Stimulated activated memory B cell treated with anti-CD40 and anti-IgM and Interleukin-4, amounts not matched to agents 10 μg/mL and 1 μg/mL and 100 μg/mL, for 72 hours (primary cell): Measurements from ENCODE around the gene PACRG.

Experiments
- ATAC-seq: fragments of 150-1000 bp; cut with Tn5 transposase; 2 replicates; pipeline ENCODE4 v1.10.0; 2021
- H3K27ac Mint-ChIP-seq: one replicate; pipeline ENCODE4 v1.8.0; 2022; ENCODE audit warnings: mild to moderate bottlenecking, mixed read lengths
- H3K27me3 Mint-ChIP-seq: one replicate; pipeline ENCODE4 v1.8.0; 2022; ENCODE audit warnings: mixed read lengths
- H3K36me3 Mint-ChIP-seq: one replicate; pipeline ENCODE4 v1.8.0; 2022; ENCODE audit warnings: mixed read lengths
- H3K4me1 Mint-ChIP-seq: one replicate; pipeline ENCODE4 v1.8.0; 2022; ENCODE audit warnings: mixed read lengths
- H3K4me3 Mint-ChIP-seq: one replicate; pipeline ENCODE4 v1.8.0; 2022; ENCODE audit warnings: mild to moderate bottlenecking, moderate library complexity, mixed read lengths
- H3K9me3 Mint-ChIP-seq: one replicate; pipeline ENCODE4 v1.8.0; 2022; ENCODE audit warnings: mixed read lengths

PACRG gene

GRCh38 chr6:163094881-163095280, 367.1 kb downstream of the PACRG start:
- no peak overlapping the region for H3K4me3 Mint-ChIP-seq
- H3K9me3 Mint-ChIP-seq = no peaks in the 10 kb centered on the region
- H3K27ac Mint-ChIP-seq = no peak overlapping the region
- H3K27me3 Mint-ChIP-seq = no peaks in the 10 kb centered on the region
- no peaks in the 10 kb centered on the region for H3K36me3 Mint-ChIP-seq
- ATAC-seq = no peak
- no peaks in the 10 kb centered on the region for H3K4me1 Mint-ChIP-seq

- no peaks in the 10 kb centered on the region for H3K9me3 Mint-ChIP-seq
- H3K27ac Mint-ChIP-seq = no peak overlapping the region
- no peaks in the 10 kb centered on the region for H3K27me3 Mint-ChIP-seq
- H3K4me3 Mint-ChIP-seq = no peak overlapping the region
- no peaks in the 10 kb centered on the region for H3K36me3 Mint-ChIP-seq
- no peaks in the 10 kb centered on the region for H3K4me1 Mint-ChIP-seq
- no peak for ATAC-seq
Observed at GRCh38 chr6:163095401-163095800, 367.6 kb downstream of the PACRG start.

GRCh38 chr6:163098827-163099479, 371.2 kb downstream of the PACRG start:
- Mint-ChIP-seq H3K4me3 (no peak overlapping the region), H3K27me3 (no peaks in the 10 kb centered on the region), H3K27ac (no peak overlapping the region), H3K9me3 (no peaks in the 10 kb centered on the region), H3K4me1 (no peaks in the 10 kb centered on the region), H3K36me3 (no peaks in the 10 kb centered on the region)
- no peak for ATAC-seq

DNA sequence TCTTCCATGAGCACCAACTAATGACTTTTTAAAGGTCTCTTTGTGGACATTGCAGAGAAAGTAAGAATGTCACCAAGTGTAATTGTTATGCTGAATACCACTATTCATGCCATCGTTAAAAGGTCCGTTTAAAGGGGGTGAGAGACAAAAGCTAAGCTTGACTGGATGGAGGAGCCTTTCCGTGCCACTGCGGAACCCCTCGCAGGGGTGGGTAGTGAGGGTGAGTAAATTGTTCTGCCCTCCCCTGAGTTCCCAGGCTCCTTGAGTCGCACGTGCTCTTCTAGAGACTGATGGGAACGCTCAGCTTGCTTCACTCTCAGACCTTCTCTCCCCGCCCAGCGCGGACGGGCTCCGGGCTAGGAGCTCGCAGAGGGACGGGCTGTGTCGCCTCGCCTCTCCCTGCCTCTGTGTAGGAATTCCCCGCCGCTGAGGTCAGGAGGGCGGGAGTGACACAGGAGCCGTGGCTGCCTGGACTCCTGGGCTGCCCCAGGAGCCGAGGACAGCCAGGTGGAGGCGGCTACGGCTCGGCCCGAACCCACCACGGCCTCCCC, 371.9 kb downstream of the PACRG start:
- Mint-ChIP-seq H3K36me3 (no peaks in the 10 kb centered on the region), H3K9me3 (no peaks in the 10 kb centered on the region), H3K4me3 (no peak overlapping the region), H3K4me1 (no peaks in the 10 kb centered on the region), H3K27ac (no peak overlapping the region), H3K27me3 (no peaks in the 10 kb centered on the region)
- ATAC-seq = no peak

DNA sequence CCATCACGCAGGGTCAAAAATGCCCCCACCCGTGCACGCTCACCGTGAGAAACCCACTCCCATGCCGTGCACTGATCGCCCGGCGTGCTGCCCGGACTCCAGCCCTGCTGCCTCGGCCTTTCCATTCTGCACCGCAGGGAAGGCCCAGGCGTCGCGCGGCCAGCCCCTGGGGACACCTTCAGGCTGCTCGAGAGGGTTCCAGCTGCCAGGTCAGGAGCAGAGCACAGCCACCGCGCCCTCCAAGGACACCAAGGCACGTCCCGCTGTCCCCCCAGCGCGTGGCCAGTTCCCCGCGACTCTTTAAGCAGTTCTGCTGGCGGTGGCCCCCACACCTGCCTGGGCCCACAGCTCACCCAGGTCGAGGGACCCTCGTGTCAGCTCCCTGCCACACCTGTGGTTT, 372.5 kb downstream of the PACRG start:
- ATAC-seq = no peak
- Mint-ChIP-seq H3K4me3 (no peak overlapping the region), H3K9me3 (no peaks in the 10 kb centered on the region), H3K27ac (no peak overlapping the region), H3K36me3 (no peaks in the 10 kb centered on the region), H3K27me3 (no peaks in the 10 kb centered on the region), H3K4me1 (no peaks in the 10 kb centered on the region)

DNA sequence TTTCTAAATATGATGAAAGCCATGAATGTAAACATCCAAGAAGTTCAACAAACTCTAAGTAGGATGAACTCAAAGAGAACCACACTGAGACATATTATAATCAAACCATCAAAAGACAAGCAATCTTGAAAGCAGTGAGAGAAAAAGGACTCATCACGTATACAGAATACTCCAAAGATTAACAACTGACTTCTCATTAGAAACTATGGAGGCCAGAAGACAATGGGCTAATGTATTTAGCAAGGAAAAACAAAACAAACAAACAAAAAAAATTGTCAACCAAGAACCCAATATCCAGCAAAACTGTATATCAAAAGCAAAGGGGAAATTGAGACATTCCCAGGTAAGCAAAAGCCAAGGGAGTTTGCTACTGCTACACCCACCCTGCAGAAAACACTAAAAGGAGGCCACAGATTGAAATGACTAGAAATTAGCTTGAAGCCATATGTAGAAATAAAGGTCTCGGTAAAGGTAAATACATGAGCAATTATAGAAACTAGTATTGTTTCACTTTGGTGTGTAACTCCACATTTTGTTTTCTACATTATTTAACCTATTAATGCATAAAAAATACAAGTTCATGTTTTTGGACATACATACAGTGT, 385.7 kb downstream of the PACRG start:
- Mint-ChIP-seq H3K4me3 (no peak overlapping the region), H3K27me3 (no peaks in the 10 kb centered on the region), H3K9me3 (peaks cover 10% of the 10 kb centered on the region), H3K4me1 (no peaks in the 10 kb centered on the region), H3K27ac (no peak overlapping the region), H3K36me3 (no peaks in the 10 kb centered on the region)
- ATAC-seq = no peak

GRCh38 chr6:163118941-163119340, 391.2 kb downstream of the PACRG start:
- Mint-ChIP-seq H3K27me3 (no peaks in the 10 kb centered on the region), H3K36me3 (no peaks in the 10 kb centered on the region), H3K9me3 (peaks cover 3% of the 10 kb centered on the region), H3K27ac (no peak overlapping the region), H3K4me3 (no peak overlapping the region), H3K4me1 (no peaks in the 10 kb centered on the region)
- no peak for ATAC-seq

GRCh38 chr6:163120223-163120622, 392.4 kb downstream of the PACRG start:
- no peaks in the 10 kb centered on the region for H3K4me1 Mint-ChIP-seq
- no peaks in the 10 kb centered on the region for H3K27me3 Mint-ChIP-seq
- H3K4me3 Mint-ChIP-seq = no peak overlapping the region
- no peak overlapping the region for H3K27ac Mint-ChIP-seq
- H3K9me3 Mint-ChIP-seq = peaks cover 3% of the 10 kb centered on the region
- peak; percentile 36 for ATAC-seq
- no peaks in the 10 kb centered on the region for H3K36me3 Mint-ChIP-seq

DNA sequence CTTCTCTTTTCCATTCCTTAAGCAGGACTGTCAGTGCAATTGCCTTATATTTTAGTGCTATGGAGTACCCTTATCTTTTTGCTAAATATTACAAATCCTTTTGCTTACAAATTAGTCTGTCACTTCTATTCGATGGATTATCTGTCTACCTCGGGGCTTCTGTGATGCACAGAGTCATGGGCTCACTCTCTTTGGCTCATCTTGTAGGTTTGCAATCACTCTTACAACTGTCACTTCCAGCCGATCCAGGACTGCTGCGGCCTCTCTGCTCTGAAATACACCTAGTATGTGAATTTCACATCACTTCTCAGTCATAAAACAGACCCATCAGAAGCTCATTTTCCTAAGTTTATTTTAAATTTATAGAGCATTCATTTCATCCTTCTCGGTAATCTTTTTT, 393.5 kb downstream of the PACRG start:
- Mint-ChIP-seq H3K27ac (no peak overlapping the region), H3K36me3 (no peaks in the 10 kb centered on the region), H3K4me1 (no peaks in the 10 kb centered on the region), H3K9me3 (peaks cover 3% of the 10 kb centered on the region), H3K4me3 (no peak overlapping the region), H3K27me3 (no peaks in the 10 kb centered on the region)
- no peak for ATAC-seq

GRCh38 chr6:163122365-163122764, 394.6 kb downstream of the PACRG start:
- Mint-ChIP-seq H3K4me1 (no peaks in the 10 kb centered on the region), H3K27ac (no peak overlapping the region), H3K36me3 (no peaks in the 10 kb centered on the region), H3K4me3 (no peak overlapping the region), H3K27me3 (no peaks in the 10 kb centered on the region), H3K9me3 (peaks cover 3% of the 10 kb centered on the region)
- no peak for ATAC-seq

DNA sequence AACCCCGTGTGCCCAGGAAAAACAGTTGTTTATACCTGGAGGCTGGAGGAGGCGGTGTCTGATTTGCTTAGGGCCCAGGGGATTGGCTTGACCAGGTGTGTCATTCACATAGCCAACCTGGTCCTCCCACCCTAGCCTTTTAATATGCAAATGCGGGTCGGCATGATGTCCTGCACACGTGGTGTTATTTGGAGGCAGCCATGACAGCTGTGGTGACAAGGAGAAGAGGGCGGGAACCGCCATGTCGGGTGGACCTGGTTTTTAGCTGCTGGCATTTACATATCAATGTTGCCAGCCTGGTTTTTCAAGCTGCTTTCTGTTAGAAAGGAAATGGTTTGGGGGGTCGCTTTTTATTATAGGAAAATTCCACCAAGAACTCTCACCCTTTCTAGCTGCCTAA, 395.3 kb downstream of the PACRG start:
- no peaks in the 10 kb centered on the region for H3K36me3 Mint-ChIP-seq
- no peaks in the 10 kb centered on the region for H3K27me3 Mint-ChIP-seq
- H3K4me3 Mint-ChIP-seq = no peak overlapping the region
- no peak for ATAC-seq
- H3K9me3 Mint-ChIP-seq = peaks cover 3% of the 10 kb centered on the region
- no peak overlapping the region for H3K27ac Mint-ChIP-seq
- H3K4me1 Mint-ChIP-seq = no peaks in the 10 kb centered on the region

- Mint-ChIP-seq H3K27ac (no peak overlapping the region), H3K36me3 (no peaks in the 10 kb centered on the region), H3K4me3 (no peak overlapping the region), H3K4me1 (no peaks in the 10 kb centered on the region), H3K27me3 (no peaks in the 10 kb centered on the region), H3K9me3 (peaks cover 3% of the 10 kb centered on the region)
- ATAC-seq = no peak
Observed at GRCh38 chr6:163126741-163127140, 399.0 kb downstream of the PACRG start.

DNA sequence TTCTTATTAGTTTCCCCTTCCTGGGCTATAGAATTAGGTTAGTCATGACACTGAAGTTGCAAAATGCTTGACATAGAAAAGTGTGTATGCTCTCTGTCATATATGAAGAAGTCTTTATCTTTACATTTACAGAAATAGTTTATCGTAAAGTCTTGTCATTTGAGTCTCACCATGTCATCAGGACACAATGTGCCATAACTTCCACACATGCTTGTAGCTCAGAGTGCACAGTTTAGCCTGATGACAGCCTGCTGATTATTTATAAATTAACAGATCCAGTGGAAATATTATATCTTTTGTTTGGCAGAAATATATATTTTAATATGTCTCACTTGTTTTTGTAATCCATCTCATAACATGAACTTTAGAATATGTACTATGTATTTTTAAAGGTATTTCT, 399.8 kb downstream of the PACRG start:
- Mint-ChIP-seq H3K4me3 (no peak overlapping the region), H3K27me3 (no peaks in the 10 kb centered on the region), H3K4me1 (no peaks in the 10 kb centered on the region), H3K27ac (no peak overlapping the region), H3K36me3 (no peaks in the 10 kb centered on the region), H3K9me3 (no peaks in the 10 kb centered on the region)
- no peak for ATAC-seq

- no peaks in the 10 kb centered on the region for H3K4me1 Mint-ChIP-seq
- no peak overlapping the region for H3K27ac Mint-ChIP-seq
- H3K36me3 Mint-ChIP-seq = no peaks in the 10 kb centered on the region
- no peak overlapping the region for H3K4me3 Mint-ChIP-seq
- no peaks in the 10 kb centered on the region for H3K9me3 Mint-ChIP-seq
- ATAC-seq = no peak
- H3K27me3 Mint-ChIP-seq = no peaks in the 10 kb centered on the region
Observed at GRCh38 chr6:163128324-163128723, 400.6 kb downstream of the PACRG start.

DNA sequence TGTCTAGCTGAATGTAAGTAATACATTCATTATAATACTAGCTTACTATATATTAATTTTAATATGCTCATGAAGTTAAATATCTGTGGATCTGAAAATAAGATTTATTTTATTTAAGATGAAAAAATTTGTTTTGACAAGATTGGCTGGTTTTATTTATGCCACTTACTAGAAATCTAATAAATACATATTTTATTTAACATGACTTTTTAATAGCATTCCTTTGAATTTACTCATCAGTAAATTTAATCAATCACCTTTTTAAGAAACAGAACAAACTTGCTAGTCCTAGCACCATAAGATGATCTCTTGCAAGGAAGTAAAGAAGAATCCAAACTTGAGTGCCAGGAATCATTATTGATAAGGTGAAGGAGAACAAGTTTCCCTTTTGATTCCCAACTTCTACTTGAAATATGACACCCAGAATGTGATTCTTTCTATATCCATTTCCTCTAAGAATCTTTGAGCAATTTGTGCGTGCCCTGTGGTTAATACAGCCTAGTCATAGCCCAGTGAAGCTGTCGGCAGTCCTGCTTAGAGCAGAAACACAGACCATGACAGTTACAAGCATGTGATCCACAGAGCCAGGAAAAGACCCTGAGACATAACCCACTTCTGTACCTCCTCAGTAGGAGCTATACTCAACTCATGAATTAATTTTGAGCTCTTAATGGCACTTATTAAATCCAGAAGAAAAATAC, 404.4 kb downstream of the PACRG start:
- ATAC-seq = no peak
- H3K27me3 Mint-ChIP-seq = peaks cover 11% of the 10 kb centered on the region
- no peak overlapping the region for H3K4me3 Mint-ChIP-seq
- no peak overlapping the region for H3K27ac Mint-ChIP-seq
- H3K9me3 Mint-ChIP-seq = no peaks in the 10 kb centered on the region
- H3K36me3 Mint-ChIP-seq = no peaks in the 10 kb centered on the region
- H3K4me1 Mint-ChIP-seq = no peaks in the 10 kb centered on the region

DNA sequence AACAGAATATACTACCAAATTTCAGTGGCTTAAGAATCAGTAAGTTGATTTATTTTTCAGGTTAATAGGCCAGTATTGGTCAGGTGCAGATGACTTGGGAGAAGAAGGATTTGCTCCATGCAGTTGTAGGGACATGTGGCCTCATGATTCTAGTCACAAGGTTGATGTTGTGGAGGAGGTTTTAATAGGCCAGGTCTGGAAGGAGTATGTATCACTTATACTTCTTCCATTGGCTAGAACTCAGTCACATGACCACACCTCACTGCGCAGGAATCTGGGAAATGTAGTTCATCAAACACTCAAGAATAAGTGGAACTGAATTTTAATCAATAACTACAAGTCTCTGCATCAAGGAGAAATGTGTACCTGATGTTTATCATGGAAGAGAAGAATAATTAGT, 405.2 kb downstream of the PACRG start:
- Mint-ChIP-seq H3K36me3 (no peaks in the 10 kb centered on the region), H3K9me3 (no peaks in the 10 kb centered on the region), H3K4me3 (no peak overlapping the region)

More for the DNA sequence above, 405.2 kb downstream of the PACRG start:
- Mint-ChIP-seq H3K4me1 (no peaks in the 10 kb centered on the region), H3K27ac (no peak overlapping the region), H3K27me3 (peaks cover 18% of the 10 kb centered on the region)
- ATAC-seq = no peak
